NOMO-1 treated with DMSO at 0.1 percent for 48 hours (cell line): ENCODE results near the gene CDH12.
"Not testable (repeated sequence)": the region's sequence is repeated elsewhere in the genome, so short reads cannot be mapped to it uniquely, and the experiment has no call there.

Source experiments
- DNase-seq: peaks from one replicate; lab custom pipeline; 2025; ENCODE audit not compliant: unreplicated experiment; lab: John Stamatoyannopoulos, UW

Gene CDH12

DNA sequence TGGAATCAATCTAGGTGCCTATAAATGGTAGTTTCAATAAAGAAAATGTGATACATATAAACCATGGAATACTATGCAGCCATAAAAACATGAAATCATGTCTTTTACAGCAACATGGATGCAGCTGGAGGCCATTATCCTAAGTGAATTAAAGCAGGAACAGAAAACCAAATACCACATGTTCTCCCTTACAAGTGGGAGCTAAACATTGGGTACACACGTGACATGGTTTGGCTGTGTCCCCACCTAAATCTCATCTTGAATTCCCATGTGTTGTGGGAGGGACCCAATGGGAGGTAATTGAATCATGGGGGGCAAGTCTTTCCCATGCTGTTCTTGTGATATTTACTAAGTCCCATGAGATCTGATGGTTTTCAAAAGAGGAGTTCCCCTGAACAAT lies 78.9 kb downstream of the CDH12 start:
- not testable (repeated sequence) for DNase-seq

DNA sequence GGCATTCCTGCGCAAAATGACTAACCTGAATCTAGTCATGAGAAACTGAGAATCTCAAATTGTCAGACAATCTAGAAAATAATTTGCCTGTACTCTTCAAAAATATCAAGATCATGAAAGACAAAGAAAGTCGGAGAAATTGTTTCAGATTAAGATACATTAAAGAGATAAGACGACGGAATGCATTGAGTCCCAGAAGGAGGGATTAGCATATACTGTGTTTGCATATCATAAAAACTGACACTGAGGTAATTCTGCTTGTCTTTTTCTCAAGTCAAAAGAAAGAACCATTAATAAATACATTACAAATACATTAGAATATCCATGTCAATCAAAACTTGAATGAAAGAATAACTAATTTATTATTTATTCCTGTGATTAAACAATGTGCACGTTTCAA lies 88.4 kb downstream of the CDH12 start:
- DNase-seq = no peak

DNA sequence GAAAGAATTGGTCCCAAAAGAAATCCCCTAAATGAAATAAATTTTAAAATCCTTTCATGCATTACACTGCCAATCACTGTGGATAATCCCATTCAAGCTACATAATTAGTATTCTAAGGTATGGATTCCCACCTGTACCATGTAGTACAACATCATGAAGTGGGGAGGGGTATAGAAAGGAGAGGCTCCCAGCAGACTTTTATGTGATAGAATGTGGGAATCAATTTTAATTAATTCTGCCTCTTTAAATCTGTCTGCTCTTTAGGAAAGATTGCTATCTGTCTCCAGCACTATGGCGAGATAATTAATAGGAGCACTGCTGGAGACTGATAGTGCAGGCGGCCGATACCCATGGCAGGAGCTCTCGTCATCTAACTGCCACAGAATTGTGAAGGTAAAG lies 95.4 kb downstream of the CDH12 start:
- no peak for DNase-seq

DNA sequence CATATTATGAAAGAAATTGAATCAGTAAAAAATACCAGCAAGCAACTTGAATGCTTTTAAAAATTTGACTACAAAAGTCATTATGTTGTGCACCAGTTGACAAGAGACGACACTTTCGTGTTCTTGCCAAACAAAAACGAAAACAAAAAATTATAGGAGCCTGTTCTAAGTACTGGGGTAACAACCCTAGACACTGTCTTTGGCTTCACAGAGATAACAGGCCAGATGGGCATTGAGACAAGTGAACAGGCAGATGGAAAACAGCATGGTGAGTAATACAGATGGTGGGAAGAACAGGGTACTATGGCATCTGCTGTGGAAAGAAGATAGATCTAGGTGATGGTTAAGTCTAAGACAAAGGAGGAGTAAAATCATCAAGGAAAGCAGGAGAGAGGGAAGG lies 99.0 kb downstream of the CDH12 start:
- DNase-seq = no peak

DNA sequence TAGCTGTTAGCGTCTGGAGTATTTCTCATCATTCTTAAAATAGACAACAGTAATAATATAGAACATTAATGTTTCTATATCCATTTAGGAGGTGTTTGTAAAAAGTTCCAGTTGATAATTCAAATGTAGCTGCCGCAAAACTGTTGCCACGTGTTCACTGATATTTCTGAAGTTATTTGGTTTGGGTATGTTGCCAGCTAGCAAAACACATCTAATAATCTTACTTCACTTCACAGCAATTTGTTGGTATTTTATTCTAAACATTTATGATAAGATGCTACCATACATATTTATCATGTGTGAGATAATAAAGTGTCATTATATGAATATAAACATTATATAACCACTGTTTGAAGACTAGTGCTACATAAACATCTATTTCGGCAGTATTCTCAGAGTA lies 101.6 kb downstream of the CDH12 start:
- no peak for DNase-seq

DNA sequence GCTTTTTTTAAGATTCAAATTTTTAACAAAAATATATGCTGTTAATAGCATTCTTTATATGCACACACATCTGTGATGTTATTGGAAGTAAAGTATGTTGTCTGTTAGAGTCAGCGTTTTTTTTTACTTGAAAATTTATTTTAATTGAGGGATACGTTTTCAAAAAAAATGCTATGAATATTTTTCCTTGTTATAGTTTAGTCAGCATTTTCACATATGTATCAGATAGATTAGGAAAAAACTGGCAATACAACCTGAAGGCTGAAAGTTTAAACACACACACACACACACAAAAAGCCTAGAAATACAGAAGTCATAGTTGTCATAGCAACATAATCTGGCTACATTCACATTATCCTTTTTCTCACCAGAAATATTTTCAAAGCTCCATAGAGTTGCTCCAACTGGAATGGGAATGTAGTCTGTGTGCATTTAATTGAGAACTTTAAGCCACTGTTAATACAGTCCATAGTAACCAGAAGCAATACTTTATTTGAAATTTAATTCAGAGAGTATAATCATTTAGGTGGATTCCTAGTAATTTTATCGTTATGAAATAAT lies 116.6 kb downstream of the CDH12 start:
- no peak for DNase-seq

DNA sequence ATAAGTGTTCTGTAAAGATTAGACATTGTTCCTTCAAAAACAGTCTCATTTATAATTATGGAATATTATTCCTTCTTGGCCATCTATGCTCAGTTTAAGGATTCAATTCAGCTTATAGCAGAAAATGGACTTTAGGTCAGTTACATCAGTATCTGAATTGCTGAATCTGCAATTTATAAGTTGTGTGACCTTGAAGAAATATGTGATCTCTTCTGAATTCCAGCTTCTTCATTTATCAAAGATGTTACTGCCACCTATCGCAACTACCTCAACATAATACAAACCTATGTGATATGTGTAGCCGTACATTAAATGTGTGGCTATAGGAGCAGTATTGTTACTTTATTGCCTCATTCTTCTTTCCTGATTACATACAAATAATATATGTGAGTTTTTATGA lies 118.2 kb downstream of the CDH12 start:
- DNase-seq = no peak

DNA sequence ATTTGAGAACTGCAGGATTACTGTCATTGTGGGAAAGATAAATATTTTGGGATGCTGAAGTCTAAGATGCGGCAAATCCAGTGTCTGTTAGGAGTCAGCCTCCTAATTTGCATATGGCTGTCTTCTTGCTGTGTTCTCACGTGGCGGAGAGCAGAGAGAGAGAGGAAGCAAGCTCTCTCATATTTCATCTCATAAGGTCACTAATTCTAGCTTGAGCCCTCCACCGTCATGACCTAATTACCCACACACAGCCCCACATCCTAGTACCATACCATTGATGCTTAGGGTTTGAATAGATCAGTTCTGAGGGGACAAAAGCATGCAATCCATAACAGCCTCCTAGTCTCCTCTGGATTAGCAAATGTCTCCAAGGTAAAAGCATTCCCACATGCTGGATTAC lies 124.5 kb downstream of the CDH12 start:
- no peak for DNase-seq

DNA sequence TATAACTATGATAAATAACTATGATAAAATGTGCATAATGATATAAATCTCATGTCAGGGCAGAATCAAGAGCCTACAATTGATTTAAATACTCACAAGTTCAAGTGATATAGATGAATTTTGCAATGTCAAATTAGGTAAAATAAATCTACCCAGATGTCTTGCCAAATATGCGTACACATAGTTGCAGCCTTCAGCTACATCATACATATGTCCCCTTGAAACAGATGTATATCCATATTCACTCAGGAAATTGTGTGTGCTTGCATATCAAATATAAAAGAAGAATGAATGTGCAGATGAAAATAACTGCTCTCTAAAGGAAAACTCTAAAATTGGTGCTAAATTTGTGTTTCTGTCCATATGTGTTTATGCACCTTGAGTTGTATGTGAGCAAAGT lies 130.7 kb downstream of the CDH12 start:
- no peak for DNase-seq

DNA sequence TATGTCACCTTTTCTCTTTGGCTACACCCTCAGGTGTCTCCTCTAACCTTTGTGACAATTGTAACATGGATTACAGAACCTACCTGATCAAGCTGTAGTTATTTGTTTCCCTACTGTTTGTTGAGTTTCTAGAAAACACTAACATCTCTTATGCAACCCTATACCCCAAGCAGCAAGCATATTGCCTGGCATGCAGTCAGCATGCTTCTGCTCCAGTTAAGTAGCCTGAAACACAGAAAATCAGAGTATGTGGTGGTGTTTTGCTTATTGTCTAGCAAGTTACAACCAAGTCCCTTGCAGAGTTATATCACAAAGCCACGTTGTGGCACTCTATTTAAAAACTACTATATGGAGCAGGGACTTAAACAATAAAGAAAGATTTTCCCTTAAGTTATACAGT lies 131.1 kb downstream of the CDH12 start:
- DNase-seq = no peak

DNA sequence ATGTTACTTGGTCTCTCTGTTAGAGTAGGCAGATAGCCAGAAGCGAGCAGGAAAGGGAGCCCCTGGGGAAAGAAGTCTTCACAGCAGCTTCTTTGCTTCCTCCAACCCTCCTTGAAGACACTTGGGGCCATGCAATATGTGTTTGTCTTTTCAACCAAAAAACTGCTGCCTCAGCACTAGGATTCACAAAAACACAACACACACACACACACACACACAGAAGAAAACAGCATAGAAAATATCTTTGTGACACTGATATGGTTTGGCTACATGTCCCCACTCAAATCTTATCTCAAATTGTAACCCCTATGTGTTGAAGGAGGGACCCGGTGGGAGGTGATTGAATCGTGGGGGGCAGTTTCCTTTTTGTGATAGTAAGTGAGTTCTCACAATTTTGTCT lies 133.3 kb downstream of the CDH12 start:
- DNase-seq = no peak

DNA sequence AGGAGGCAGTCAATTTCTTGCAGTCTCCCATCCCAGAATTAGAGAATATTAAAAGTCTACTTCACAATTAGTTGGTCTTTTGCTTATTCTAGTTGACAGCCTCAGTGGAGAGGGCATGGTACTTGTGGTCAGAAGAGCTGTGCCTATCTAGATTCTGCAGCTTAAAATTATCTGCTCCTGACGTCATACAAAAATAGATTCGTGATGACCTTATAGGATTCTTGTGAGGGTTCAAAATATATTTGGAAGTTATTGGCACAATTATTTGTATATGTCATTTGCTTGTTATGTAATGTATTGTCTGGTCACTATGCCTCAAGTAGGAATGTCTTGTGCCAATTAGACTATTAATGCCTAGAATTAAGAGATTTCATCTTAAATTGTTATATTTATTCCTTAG lies 142.5 kb downstream of the CDH12 start:
- DNase-seq = no peak

DNA sequence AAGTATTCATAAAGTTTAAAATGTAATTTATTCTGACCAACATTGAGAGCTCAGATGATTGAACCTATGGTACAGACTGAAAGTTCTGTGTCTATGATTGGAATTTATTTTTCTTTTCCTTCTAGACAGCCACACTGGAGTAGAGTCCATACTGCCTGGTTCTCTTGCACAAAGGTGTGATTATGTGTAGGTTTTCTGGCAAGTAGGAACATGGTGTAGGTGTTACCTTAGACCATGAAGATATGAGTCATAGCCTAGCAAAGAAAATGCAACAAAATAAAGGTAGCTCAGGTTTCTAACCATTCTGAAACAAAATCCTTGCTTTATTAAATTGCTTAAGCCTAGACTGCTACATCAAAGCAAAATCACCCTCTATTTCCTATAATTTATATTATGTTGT lies 143.4 kb downstream of the CDH12 start:
- no peak for DNase-seq

DNA sequence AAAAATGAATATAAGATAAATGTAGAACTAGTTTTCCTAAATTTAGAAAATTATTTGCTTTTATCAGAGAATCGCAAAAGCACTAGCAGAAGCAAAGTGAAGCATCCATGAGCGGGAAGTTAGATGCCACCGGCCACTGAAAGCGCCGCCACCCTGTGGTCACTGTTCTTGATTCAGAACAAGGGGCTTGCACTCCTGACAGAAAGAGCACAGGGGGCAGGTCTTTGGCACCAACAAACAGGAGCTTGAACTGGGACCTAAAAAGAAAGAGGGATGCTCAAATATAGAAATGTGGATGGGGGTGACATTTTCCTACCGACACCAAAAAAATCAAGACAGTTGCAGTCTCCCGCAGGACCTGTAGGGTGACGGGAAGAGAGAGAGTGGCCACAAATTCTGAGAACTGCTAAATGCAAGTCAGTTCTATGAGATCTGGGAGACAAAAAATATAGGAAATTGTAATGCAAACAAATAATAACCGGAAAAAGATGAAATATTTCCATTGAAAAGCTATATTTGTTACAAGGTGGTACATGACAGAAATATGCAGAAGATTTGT lies 144.3 kb downstream of the CDH12 start:
- DNase-seq = no peak

DNA sequence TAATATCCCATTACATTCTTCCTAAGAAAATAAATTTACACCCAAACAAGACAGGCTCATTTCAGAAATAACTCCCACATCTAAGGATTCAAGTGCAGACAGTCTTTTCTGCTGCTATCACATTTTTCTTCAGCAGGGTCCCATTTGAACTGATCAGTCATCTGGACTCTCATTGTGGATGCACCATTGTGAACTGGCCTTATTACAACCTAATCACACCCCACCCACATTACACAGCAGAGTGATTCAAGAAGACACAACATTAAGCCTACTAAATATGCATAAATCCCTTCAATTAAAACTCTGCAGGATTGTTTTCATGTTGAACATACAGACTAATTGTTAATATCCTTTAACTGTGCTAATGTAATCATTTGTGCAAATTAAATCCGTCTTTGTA lies 146.2 kb downstream of the CDH12 start:
- DNase-seq = no peak

DNA sequence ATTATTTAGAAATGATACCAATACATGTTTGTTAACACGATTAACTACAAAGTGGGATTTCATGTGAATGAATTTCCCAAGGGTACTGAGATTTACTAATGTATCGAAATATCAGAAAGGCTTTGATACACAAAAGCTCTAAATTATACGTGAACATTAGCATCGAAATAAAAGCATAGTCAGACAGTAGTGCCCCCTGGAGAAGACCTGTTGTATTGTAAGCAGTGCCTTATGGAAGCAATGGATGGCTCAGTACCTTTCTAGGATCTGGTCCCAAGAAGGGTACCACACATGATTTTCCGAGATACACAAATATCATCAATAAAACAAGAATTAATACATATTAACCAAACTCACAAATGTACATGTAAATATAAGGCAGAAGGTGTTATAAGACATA lies 153.8 kb downstream of the CDH12 start:
- no peak for DNase-seq

DNA sequence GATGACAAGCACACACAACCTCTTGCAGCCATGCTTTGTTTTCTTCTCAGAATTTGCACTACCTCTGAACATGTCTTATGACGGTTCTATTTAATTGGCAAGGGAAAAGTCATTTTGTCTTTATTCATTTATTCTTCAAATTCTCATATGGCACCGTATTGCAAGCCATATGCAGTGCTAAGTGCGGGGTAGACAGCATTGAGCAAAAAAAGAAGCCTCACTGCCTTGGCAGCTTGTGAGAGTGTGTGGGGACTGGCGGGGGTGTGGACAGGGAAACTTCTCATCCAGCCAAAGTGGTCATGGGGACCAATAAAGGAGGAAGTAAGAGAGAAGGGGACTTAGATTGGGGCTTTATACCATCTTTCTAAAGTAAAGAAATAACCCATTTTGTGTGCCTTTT lies 160.0 kb downstream of the CDH12 start:
- DNase-seq = no peak

DNA sequence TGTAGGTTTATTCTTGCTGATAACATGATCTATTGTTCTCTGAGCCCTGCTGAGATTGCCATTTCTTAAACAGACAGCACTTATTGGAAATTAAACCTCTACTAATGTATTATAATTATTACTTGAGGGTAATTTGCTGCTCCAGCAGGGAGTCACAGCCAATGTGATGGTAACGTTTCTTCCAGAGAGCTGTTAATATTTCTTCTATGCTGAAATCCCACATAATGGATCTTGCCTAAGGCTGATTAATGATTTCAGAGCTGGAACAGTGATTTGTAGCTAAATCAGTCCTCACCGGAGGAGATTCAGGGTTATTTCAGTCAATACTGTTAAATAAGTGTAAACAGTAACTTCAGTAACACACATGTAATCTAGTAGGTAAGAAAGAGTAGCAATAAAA lies 170.1 kb downstream of the CDH12 start:
- no peak for DNase-seq

DNA sequence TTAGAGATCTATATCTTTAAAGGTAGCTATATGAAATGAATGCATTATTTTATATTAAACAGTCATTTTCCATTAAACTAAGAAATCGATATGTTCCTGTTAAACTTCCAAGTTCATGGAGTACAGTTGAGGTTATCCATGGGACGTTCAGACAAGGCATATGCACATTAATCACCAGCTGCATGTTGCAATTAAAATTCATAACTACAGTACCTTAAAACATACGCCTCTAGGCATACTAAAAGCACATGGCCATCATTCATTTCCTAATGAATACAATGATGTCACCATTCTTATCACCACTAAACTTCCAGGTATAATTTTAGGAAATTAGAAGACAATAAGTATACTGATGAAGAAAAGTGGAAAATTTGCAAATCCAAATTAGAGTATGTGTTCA lies 174.3 kb downstream of the CDH12 start:
- DNase-seq = no peak

DNA sequence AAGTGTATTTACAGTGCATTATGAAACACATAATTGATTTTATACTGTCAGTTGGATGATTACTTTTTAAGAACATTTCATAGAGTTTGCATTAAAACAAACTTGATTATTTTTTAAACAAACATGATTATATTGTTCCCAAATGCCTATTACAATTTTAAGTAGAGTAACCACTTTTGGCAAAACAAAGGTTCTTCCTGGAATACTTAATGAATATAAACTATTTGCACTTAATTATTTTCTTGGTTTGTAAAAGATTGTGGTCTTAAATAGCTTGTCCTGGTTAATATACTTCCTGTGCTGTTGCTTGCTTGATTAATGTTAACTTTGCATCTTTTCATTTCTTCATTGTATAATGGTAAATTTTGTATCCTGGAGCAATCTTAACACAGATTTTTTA lies 180.0 kb downstream of the CDH12 start:
- DNase-seq = no peak

DNA sequence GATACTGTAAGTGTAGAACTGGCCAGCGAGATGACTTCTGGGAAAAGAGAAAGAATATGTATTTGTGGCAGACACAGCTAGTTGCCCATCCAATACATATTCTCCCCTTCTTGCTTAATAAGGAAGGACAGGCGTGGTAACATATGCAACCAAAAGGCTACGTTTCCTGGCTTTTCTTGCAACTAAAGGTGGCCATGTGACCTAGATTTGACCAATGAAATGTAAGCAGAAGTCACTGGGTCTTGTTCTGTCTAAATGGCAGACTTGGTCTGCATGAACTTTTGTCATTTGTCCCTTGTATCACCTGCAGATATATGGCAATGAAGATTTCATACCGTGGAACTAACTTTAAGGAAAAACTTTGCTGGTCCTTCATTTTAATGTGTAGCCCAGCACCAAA lies 183.8 kb downstream of the CDH12 start:
- DNase-seq = no peak

DNA sequence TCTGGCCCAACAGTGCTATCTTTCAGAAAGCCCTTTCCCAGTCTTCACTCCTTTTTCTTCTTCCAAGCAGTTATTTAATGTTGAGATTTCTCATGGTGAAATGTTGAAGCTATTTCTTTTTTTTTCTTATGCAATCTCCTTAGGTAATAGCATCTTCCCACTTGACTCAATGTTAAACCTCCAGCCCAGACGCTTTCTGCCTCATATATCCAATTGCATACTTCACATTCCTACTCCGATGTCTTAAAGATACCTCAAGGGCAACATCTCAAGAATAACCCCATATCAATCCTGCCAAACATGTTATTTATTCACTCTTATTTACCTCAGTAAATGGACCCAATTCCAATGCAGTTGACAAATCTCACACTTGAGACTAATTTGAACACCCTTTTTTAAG lies 187.3 kb downstream of the CDH12 start:
- DNase-seq = no peak

DNA sequence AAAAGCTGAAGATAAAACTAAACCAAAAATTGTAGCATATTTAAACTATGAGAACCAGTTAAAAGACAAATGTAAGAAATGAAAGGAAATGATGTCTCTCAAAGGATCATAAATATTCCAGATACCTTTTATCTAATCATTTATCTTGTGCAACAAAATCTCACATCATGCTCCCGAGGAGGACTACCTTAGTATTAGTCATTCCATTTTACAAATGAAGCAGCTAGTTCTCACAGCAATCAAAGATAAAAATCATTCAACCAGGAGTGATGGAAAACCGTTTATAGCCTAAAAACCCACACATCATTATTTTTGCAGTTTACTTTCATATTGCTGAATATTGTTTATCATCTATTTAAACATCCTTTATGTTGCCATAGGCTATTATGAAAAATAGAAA lies 190.0 kb downstream of the CDH12 start:
- DNase-seq = no peak

DNA sequence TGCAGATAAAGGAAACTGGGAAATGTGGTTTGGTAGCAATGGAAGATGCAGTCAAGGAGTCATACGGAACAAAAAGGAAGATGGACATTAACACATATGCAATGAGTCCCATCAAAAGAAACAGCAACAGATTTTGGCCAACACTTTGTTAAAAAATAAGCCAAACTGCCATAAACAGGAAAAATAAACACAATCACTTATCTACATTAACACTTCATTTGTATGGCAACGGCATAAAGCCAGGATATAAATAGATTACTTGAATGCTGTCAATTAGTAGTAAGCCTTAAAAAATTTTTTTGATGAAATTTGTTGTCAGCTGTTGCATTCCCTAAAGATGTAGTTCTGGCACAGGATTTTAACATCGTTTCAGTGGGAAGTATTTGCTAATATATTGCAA lies 190.8 kb downstream of the CDH12 start:
- no peak for DNase-seq
